ENCODE data around the gene SNAP47. TPM values are rescaled to one million over a fixed set of nuclear protein-coding genes. Genes with fewer than 3 reads are reported as not detected.

SNAP47 gene
- total and polyA plus RNA-seq, 2 of the 4 experiments (the other 2 are of a cell fraction): 39.4 to 72.9 TPM

- ATAC-seq (ENCODE audit: low read depth): no peak
- peaks cover 11% of the 10 kb centered on the region; the same call in 1 of the 2 replicates for H3K36me3 ChIP-seq (ENCODE audit: control insufficient read depth, insufficient read depth, low read length)
- peaks cover 0 to 10% of the 10 kb centered on the region in 2 experiments; a peak in 2 of 4 replicates for H3K79me1 ChIP-seq (ENCODE audit: low read depth in 1 of 2, low read length in 2 of 2)
- no peak overlapping the region for H3K18ac ChIP-seq (ENCODE audit: low read depth, low read length)
- no peak for DNase-seq
- H2BK5ac ChIP-seq (ENCODE audit: low read depth, low read length, poor library complexity, severe bottlenecking): no peak overlapping the region
- dilution Hi-C loops (cut with HindIII; ENCODE audit: low sequenced_read_pairs, unreplicated experiment) (no loop called here), in situ Hi-C loops (cut with MboI; ENCODE audit: low sequenced_read_pairs) (no loop called here), intact Hi-C loops (cut with micrococcal nuclease) (no loop called here)
- no TSS peak for BruUV-seq (replicated peaks)
- H3K4me1 ChIP-seq (ENCODE audit: control insufficient read depth, insufficient read depth, low read length): peaks cover 16% of the 10 kb centered on the region
- no peak overlapping the region for H2BK20ac ChIP-seq (ENCODE audit: low read depth, low read length)
- no peak overlapping the region for H3K23ac ChIP-seq (ENCODE audit: low read depth, low read length)
- no peak overlapping the region for H3K14ac ChIP-seq (replicated peaks; ENCODE audit: low read depth, low read length)
- H4K5ac ChIP-seq (ENCODE audit: low read depth, low read length): no peak overlapping the region
- H3K9me1 ChIP-seq (ENCODE audit: insufficient read depth, low read length): peaks cover 17% of the 10 kb centered on the region
- no peak overlapping the region for H2AFZ ChIP-seq (replicated peaks; ENCODE audit: low read length, poor library complexity)
- no CpG with 5 or more reads among the region's 13 CpGs for WGBS, 2 experiments (ENCODE audit: extremely low coverage in 2 of 2, insufficient read length in 1 of 2)
- H2AK5ac ChIP-seq (ENCODE audit: low read depth, low read length): no peak overlapping the region
- H3K4me3 ChIP-seq (ENCODE audit: insufficient read depth, low read depth, low read length): no peak overlapping the region
- ChIA-PET POLR2A (ENCODE audit: unreplicated experiment) (no interaction called here), CTCF (no interaction called here)
- peaks cover 9% of the 10 kb centered on the region; the same call in 1 of the 2 replicates for H4K20me1 ChIP-seq (ENCODE audit: insufficient read depth, low read length)
- H2BK120ac ChIP-seq (ENCODE audit: low read depth, low read length): no peak overlapping the region
- H3K9me3 ChIP-seq (ENCODE audit: control insufficient read depth, insufficient read depth, low read length): no peaks in the 10 kb centered on the region
- no peak overlapping the region for H3K27ac ChIP-seq (ENCODE audit: insufficient read depth, low read length)
- H3K9ac ChIP-seq (ENCODE audit: low read depth, low read length): no peak overlapping the region
- no peak overlapping the region for H3K56ac ChIP-seq (ENCODE audit: extremely low read depth, insufficient read depth, low read length)
- H2AK9ac ChIP-seq (replicated peaks; ENCODE audit: low read depth, low read length, poor library complexity): no peak overlapping the region
- no peak overlapping the region for H2BK15ac ChIP-seq (ENCODE audit: low read depth, low read length)
- no peak overlapping the region for H3K4ac ChIP-seq (ENCODE audit: low read depth, low read length)
- TF ChIP-seq RCOR1 (IDR thresholded peaks at IDR 0.05; ENCODE audit: insufficient replicate concordance, low read length) (no peak), ELK1 (IDR thresholded peaks at IDR 0.05; ENCODE audit: borderline replicate concordance, low read depth, low read length) (no peak), MAZ (IDR thresholded peaks at IDR 0.05; ENCODE audit: borderline replicate concordance, low read depth, low read length) (no peak), USF2 (IDR thresholded peaks at IDR 0.05; ENCODE audit: low read depth, low read length) (no peak), BHLHE40 (IDR thresholded peaks at IDR 0.05; ENCODE audit: low read depth, low read length) (no peak), RAD21 (IDR thresholded peaks at IDR 0.05; ENCODE audit: low read length) (no peak), MXI1 (IDR thresholded peaks at IDR 0.05; ENCODE audit: borderline replicate concordance, low read depth, low read length) (no peak), CTCF (conservative IDR thresholded peaks at IDR 0.05; ENCODE audit: low read depth, low read length) (no peak), POLR2A (IDR thresholded peaks at IDR 0.05; ENCODE audit: low read depth, low read length) (no peak), MAFK (IDR thresholded peaks at IDR 0.05; ENCODE audit: low read depth, low read length) (no peak), RFX5 (IDR thresholded peaks at IDR 0.05; ENCODE audit: low read depth, low read length) (no peak), FOS (IDR thresholded peaks at IDR 0.05; ENCODE audit: low read depth, low read length) (no peak), CHD1 (IDR thresholded peaks at IDR 0.05; ENCODE audit: low read depth, low read length) (no peak)
- H4K8ac ChIP-seq (ENCODE audit: low read depth in 2 of 2, low read length in 2 of 2): no peak overlapping the region
- H3K4me2 ChIP-seq (ENCODE audit: low read depth, low read length): no peak overlapping the region
- no peak overlapping the region for H4K91ac ChIP-seq (ENCODE audit: insufficient read depth, low read depth, low read length)
- H3K27me3 ChIP-seq (ENCODE audit: control insufficient read depth, insufficient read depth, low read length): no peaks in the 10 kb centered on the region
Measured at GRCh38 chr1:227774051-227774731, 39.0 kb downstream of the SNAP47 start.

Measured in IMR-90 (cell line).